ENCODE data around the gene TIMM21. TPM values are rescaled to one million over a fixed set of nuclear protein-coding genes. Genes with fewer than 3 reads are reported as not detected.

The TIMM21 gene
- polyA plus RNA-seq, 3 donors from 2014 or later = 11.6 to 28.3 (median 12.3) TPM

DNA sequence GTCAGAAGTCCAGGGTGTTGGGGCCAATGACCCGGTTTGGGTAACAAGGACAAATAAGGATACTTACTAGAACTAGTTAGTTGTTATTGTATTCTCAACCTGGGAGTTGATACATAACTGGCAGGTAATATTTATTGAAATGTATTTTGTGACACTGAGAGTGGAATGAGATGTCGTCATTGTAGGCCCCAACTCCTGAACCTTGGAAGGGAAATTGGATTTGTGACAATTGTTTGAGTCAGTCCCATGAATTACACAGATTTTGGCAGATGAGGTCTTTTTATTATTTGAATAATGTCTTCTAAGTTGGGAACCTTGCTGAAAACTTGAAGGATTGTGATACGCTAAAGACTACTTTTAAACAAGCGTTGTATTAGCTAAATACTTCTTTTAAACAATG is 5.1 kb downstream of the TIMM21 start:
- peaks cover 0 to 2% (median 1%) of the 10 kb centered on the region in 3 donors for H3K27me3 Mint-ChIP-seq (ENCODE audit: low read depth in 3 of 3)
- H3K4me1 Mint-ChIP-seq = peaks cover 16 to 31% of the 10 kb centered on the region in 2 donors
- peaks cover 14 to 22% (median 15%) of the 10 kb centered on the region in 3 donors for H3K36me3 Mint-ChIP-seq
- DNase-seq = no peak
- H3K4me3 Mint-ChIP-seq = no peak overlapping the region
- no peaks in the 10 kb centered on the region for H3K9me3 Mint-ChIP-seq
- no peak overlapping the region for H3K27ac Mint-ChIP-seq

DNA sequence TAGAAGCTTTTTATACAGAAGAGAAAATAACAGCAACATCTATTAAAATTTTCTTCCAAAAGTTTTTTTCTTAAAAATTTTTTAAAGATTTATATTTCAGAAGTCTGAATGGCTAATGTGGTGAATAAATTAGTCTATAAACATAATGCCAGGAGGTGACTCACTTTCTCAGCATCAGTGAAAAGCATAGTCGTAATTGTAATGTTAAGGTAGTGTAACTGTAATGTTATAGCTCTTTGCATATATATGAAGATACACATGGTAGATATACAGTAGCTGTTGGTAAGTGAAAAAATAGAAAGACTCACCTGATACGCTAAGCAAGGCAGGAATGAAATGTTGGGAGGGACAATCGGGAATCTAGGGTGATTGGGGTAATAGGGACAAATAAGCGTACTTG is 5.5 kb downstream of the TIMM21 start:
- H3K27ac Mint-ChIP-seq = no peak overlapping the region
- DNase-seq = no peak
- no peaks in the 10 kb centered on the region for H3K9me3 Mint-ChIP-seq
- peaks cover 12 to 27% of the 10 kb centered on the region in 2 donors for H3K4me1 Mint-ChIP-seq
- H3K36me3 Mint-ChIP-seq = peaks cover 15 to 24% (median 18%) of the 10 kb centered on the region in 3 donors
- peaks cover 0 to 1% (median 0%) of the 10 kb centered on the region in 3 donors for H3K27me3 Mint-ChIP-seq (ENCODE audit: low read depth in 3 of 3)
- no peak overlapping the region for H3K4me3 Mint-ChIP-seq

DNA sequence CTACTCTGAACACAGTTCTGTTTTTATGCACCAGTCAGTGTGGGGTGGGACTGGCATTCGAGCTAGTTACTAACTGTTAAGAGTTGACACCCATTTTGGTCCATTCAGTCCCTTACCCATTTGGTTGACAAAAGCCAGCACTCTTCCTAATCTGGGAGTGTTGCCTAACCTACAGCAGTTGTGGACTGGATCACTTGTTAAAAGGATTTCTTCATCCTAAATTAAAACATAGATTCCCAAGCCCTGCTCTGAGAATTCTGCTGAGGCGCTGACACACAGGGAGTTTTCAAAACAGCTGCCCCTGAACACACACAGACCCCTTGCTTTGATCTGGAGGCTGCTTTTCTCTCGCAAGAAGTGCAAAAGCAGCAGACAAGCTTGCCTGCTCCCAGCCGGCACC is 6.4 kb downstream of the TIMM21 start:
- Mint-ChIP-seq H3K36me3 (peaks cover 15 to 33% (median 20%) of the 10 kb centered on the region in 3 donors), H3K4me1 (peaks cover 3 to 17% of the 10 kb centered on the region in 2 donors), H3K27ac (no peak overlapping the region), H3K4me3 (no peak overlapping the region), H3K9me3 (no peaks in the 10 kb centered on the region), H3K27me3 (ENCODE audit: low read depth in 3 of 3) (no peaks in the 10 kb centered on the region)
- no peak for DNase-seq

DNA sequence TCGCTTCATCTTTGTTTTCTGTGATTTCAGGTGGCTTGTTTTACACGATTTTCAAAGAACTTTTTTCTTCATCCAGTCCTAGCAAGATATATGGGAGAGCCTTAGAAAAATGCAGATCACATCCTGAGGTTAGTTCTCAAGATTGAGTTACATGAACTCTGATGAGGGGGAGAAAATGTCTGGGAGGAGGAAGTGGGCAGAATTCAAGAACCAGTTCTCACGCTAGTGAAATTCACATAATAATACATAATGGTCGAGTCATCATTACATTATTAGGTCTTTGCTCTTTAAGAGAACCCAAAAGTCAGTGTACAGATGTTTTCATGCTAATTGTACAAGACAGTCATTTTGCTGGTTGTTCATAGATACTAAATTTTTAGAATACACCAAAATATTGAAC is 7.0 kb downstream of the TIMM21 start:
- no peaks in the 10 kb centered on the region for H3K9me3 Mint-ChIP-seq
- no peaks in the 10 kb centered on the region for H3K27me3 Mint-ChIP-seq (ENCODE audit: low read depth in 3 of 3)
- no peak for DNase-seq
- H3K36me3 Mint-ChIP-seq = peaks cover 15 to 36% (median 21%) of the 10 kb centered on the region in 3 donors
- H3K27ac Mint-ChIP-seq = no peak overlapping the region
- H3K4me1 Mint-ChIP-seq = peaks cover 0 to 12% of the 10 kb centered on the region in 2 donors
- no peak overlapping the region for H3K4me3 Mint-ChIP-seq

DNA sequence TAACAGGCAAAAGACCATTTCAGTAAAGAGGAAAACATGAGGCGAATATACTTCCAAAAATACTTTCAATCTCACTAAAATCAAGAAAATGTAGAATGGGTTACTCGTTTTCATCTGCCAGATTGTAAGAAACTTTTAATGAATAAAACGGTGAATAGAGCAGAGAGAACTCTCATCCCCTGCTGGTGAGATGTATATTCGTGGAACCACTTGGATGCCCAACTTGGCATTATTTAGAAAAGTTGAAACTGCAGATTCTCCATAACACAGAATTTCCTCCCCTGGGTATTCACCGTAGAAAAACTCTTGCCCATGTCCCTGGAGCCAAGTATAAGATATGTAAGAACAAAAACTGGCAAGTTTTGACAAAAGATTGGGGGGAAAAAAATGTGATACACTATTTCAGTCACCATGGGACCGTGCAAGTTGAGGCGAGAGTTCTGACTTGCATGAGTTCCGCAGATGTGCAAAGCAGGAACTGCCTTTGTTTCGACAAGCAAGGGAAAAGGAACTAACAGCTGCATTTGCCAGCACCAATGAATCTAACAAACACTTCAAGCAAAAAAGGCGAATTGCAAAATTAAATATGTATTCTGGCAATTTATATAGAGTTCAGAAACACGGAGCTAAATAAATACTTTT is 14.8 kb downstream of the TIMM21 start:
- H3K27ac Mint-ChIP-seq = no peak overlapping the region
- peaks cover 11 to 30% (median 15%) of the 10 kb centered on the region in 3 donors for H3K36me3 Mint-ChIP-seq
- peaks cover 0 to 4% (median 0%) of the 10 kb centered on the region in 6 donors for H3K9me3 Mint-ChIP-seq
- H3K4me3 Mint-ChIP-seq = no peak overlapping the region
- peaks cover 0 to 1% of the 10 kb centered on the region in 2 donors for H3K4me1 Mint-ChIP-seq
- H3K27me3 Mint-ChIP-seq (ENCODE audit: low read depth in 3 of 3) = peaks cover 0 to 5% (median 4%) of the 10 kb centered on the region in 3 donors
- DNase-seq = no peak

DNA sequence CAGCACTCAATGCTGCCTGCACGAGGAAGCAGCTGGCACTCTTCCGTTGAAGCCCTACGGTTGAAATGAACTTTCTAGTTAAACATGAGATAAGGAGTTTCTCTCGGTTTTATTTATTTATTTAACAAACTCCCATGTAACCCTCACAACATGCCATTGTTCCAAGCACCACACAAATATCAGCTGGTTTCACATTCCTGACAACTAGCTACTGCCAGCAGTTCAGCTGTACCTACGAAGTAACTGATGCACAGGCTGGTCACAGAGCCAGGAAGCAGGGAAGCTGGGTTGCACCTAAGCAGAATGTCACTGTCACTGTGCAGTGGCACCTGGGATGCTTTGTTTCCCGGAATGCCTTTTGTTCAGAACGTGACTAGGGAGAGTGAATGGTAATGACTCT is 18.1 kb downstream of the TIMM21 start:
- H3K27me3 Mint-ChIP-seq (ENCODE audit: low read depth in 3 of 3) = peaks cover 0 to 8% (median 5%) of the 10 kb centered on the region in 3 donors
- peak overlapping the region in 1 of 6 donors; percentile 4 for H3K27ac Mint-ChIP-seq
- H3K9me3 Mint-ChIP-seq = peaks cover 0 to 4% (median 0%) of the 10 kb centered on the region in 6 donors
- H3K4me1 Mint-ChIP-seq = peaks cover 0 to 1% of the 10 kb centered on the region in 2 donors
- no peak for DNase-seq
- H3K36me3 Mint-ChIP-seq = peaks cover 0 to 10% (median 0%) of the 10 kb centered on the region in 3 donors
- H3K4me3 Mint-ChIP-seq = no peak overlapping the region

DNA sequence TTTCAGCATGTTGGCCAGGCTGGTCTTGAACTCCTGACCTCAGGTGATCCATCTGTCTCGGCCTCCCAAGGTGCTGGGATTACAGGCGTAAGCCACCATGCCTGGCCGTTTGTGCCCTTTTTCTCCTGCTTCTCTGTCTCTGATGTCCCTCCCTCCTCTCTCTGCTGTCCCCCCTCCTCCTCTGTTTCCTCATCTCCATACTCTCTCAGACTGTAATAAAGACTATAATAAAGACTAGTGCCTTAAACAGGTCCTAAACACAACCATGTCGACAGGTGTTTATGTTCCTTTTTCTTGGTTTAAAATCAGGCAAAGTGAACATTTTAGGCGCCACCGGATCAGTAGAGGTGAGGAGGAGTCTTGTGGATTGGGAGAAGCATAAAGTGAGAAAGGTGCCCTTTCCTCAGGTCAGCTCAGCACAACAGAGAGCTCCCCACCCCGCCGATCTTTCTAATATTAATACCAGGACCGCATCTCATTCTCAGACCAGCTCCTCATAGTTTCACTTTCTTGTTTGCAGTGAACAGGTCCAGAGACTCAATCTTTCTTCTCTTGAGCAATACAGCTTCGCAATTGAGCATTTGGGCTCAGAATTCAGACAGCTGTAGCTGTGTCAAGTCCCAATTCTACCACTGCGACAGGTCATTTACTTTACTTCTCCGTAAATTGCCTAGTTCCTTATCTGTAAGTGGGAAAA is 23.7 kb downstream of the TIMM21 start:
- H3K9me3 Mint-ChIP-seq = no peaks in the 10 kb centered on the region
- H3K4me1 Mint-ChIP-seq = peaks cover 0 to 8% of the 10 kb centered on the region in 2 donors
- H3K27ac Mint-ChIP-seq = peak overlapping the region in 1 of 6 donors; percentile 36
- H3K4me3 Mint-ChIP-seq = peak overlapping the region in 4 of 5 donors; percentile 48 to 60 (median 50)
- H3K27me3 Mint-ChIP-seq (ENCODE audit: low read depth in 3 of 3) = peaks cover 3 to 9% (median 6%) of the 10 kb centered on the region in 3 donors
- DNase-seq = no peak
- no peaks in the 10 kb centered on the region for H3K36me3 Mint-ChIP-seq

DNA sequence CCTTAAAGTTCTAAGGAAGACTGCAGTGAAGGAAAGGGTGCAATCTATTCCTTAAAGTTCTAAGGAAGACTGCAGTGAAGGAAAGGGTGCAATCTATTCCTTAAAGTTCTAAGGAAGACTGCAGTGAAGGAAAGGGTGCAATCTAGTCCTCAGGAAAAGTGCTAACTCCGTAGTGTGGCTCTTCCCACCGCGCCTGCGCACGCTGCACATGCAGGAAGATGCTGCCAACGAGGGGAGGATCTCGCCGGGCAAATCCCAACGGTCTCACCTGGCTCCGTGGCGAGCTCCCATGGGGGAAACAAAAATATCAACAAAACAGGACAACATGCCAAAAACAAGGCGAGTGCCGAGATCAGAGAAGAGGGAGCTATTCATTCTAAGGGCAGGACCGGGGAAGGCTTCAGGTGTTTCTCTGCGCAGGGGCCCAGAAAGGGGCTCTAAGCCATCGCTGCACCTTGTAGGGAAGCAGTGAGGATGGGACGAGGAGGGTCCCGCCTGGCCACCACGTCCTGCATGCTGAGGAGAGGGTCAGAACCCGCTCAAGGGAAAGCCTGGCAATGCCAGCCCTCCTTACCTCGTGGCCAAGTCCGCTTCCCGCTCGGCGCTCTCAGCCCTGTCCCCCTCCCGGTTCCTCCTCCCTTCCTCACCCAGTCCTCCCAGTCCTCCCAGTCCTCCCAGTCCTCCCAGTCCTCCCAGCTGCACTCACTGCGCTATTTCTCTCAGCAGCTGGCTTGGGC is 24.5 kb downstream of the TIMM21 start:
- no peak for DNase-seq
- H3K27me3 Mint-ChIP-seq (ENCODE audit: low read depth in 3 of 3) = peaks cover 3 to 9% (median 6%) of the 10 kb centered on the region in 3 donors
- H3K4me1 Mint-ChIP-seq = peaks cover 0 to 8% of the 10 kb centered on the region in 2 donors
- H3K36me3 Mint-ChIP-seq = no peaks in the 10 kb centered on the region
- H3K9me3 Mint-ChIP-seq = no peaks in the 10 kb centered on the region
- H3K27ac Mint-ChIP-seq = no peak overlapping the region
- H3K4me3 Mint-ChIP-seq = no peak overlapping the region

DNA sequence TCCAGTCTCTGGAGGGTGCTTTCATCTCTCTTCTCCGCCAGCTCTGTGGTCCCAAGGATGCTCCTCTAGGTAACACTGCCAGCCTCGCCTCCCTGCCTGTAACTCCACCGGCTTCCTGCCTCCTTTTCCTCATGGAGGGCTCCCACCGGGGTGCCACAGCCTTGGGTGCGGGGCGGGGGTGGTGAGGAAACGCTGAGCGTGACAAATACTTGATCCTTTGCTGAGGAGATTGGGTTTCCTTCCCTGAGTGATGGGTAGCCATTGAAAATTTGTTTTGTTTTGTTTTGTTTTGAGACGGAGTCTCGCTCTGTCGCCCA is 25.1 kb downstream of the TIMM21 start:
- no peak overlapping the region for H3K27ac Mint-ChIP-seq
- no peaks in the 10 kb centered on the region for H3K9me3 Mint-ChIP-seq
- peaks cover 3 to 9% (median 8%) of the 10 kb centered on the region in 3 donors for H3K27me3 Mint-ChIP-seq (ENCODE audit: low read depth in 3 of 3)

DNA sequence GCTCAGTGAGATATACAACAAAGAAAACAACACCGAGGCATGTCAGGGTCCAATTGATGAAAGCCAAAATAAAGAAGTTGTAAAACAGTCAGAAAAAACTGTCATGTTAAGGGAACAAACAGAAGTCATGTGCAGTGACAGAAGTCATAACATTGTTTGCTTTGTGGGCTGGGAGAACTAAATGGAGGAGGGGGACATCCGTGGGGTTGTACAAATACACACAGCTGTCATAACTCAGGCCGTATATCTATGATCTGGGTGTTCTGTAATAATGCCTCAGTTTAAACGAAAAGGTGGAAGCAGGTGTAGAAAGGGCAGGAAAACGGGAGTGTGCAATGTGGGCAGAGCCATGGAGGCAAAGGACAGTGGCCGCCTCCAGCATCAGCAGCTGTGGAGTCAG is 27.3 kb downstream of the TIMM21 start:
- H3K27me3 Mint-ChIP-seq (ENCODE audit: low read depth in 3 of 3) = peaks cover 8 to 9% (median 9%) of the 10 kb centered on the region in 3 donors
- peaks cover 0 to 8% of the 10 kb centered on the region in 2 donors for H3K4me1 Mint-ChIP-seq
- H3K27ac Mint-ChIP-seq = no peak overlapping the region
- no peaks in the 10 kb centered on the region for H3K9me3 Mint-ChIP-seq
- no peak for DNase-seq
- no peak overlapping the region for H3K4me3 Mint-ChIP-seq
- H3K36me3 Mint-ChIP-seq = no peaks in the 10 kb centered on the region

More for the DNA sequence above, 25.1 kb downstream of the TIMM21 start:
- Mint-ChIP-seq H3K4me3 (no peak overlapping the region), H3K36me3 (no peaks in the 10 kb centered on the region), H3K4me1 (peaks cover 0 to 8% of the 10 kb centered on the region in 2 donors)
- DNase-seq = no peak

DNA sequence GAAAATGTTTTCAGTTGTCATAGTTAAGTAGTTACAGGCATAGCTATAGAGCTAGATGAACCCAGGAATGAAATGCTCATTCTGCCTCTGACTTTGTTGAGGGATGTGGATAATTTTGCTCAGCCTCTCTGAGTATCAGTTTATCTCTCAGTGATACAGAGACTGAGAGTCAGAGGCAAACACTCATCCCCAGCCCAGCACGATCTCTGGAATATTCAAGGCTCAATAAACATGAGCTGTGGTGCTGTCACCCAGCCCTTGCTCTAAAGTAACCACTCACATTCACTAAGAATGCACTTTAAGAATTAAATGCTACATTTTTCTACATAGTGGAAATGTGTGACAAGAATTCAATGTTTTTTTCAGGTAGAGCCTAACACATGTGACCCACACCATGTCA is 30.6 kb downstream of the TIMM21 start:
- H3K27me3 Mint-ChIP-seq (ENCODE audit: low read depth in 3 of 3) = peaks cover 2 to 7% (median 6%) of the 10 kb centered on the region in 3 donors
- H3K4me3 Mint-ChIP-seq = no peak overlapping the region
- DNase-seq = no peak
- no peak overlapping the region for H3K27ac Mint-ChIP-seq
- no peaks in the 10 kb centered on the region for H3K9me3 Mint-ChIP-seq
- H3K36me3 Mint-ChIP-seq = no peaks in the 10 kb centered on the region
- no peaks in the 10 kb centered on the region for H3K4me1 Mint-ChIP-seq

DNA sequence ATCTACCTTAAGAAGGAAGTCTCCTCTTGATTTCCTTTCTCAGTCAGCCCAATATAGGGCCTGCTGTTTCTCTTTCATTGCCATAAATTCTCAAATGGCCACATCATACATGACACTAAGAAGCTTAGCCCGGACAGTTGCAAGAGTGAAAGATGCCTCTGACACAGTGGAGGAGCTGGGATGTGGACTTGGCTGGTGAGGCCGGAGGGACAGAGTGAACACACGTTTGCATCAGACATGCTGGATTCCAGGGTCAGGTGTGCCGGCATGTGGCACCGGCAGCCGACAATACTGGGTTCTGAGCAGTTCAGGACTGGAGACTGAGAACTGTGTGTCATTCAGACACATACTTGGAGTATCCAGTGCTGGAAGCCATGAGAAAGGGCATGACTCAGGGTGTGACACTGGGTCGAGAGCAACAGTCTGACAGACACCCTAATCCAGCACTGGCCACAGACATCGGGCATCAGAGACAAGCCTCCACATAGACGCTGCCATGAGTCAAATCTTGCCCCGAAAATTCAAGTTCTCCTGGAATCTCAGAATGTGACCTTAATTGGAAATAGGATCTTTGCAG is 31.4 kb downstream of the TIMM21 start:
- Mint-ChIP-seq H3K27ac (no peak overlapping the region), H3K36me3 (no peaks in the 10 kb centered on the region), H3K9me3 (no peaks in the 10 kb centered on the region), H3K27me3 (ENCODE audit: low read depth in 3 of 3) (peaks cover 2 to 8% (median 8%) of the 10 kb centered on the region in 3 donors), H3K4me1 (no peaks in the 10 kb centered on the region), H3K4me3 (no peak overlapping the region)
- DNase-seq = no peak

DNA sequence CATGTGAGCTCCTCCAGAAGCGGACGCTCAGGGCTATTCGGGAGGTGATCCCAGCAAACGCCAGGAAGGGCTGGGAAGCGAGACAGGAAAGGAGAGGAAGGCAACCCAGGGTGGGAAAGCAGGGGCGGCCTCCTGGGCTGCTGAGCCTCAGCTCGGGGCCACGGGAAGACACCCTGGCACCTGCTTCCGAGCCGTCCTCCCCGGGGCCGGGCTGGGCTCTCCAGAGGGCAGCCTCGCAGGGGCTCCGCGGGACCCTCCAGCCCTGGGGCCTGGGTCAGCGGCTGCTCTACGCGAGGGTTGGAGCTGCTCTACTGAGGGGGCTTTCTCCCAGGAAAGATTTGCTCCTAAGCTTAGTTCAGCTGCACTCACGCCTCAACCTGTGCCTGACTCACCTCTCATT is 34.0 kb downstream of the TIMM21 start:
- H3K27me3 Mint-ChIP-seq (ENCODE audit: low read depth in 3 of 3) = peaks cover 2 to 11% (median 2%) of the 10 kb centered on the region in 3 donors
- no peak overlapping the region for H3K27ac Mint-ChIP-seq
- no peaks in the 10 kb centered on the region for H3K4me1 Mint-ChIP-seq
- no peaks in the 10 kb centered on the region for H3K9me3 Mint-ChIP-seq
- DNase-seq = no peak
- H3K4me3 Mint-ChIP-seq = no peak overlapping the region
- no peaks in the 10 kb centered on the region for H3K36me3 Mint-ChIP-seq

DNA sequence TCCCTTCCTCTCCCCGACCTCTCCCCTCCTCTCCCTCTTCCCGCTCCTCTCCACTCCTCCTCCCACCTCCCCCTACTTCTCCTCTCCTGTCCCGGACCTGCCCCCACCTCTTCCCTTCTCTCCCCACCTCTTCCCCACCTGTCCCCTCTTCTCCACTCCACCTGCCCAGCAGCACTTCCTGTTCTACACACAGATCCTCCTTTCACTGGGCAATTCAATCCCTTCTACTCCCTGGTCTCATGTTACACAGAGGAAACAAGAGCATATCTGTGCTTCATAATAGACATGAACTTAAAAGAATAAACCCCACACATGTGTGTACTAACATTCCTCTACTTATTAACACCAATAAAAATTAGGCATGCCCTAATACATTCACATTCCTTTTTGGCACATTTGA is 34.8 kb downstream of the TIMM21 start:
- no peaks in the 10 kb centered on the region for H3K4me1 Mint-ChIP-seq

More for the DNA sequence above, 34.8 kb downstream of the TIMM21 start:
- Mint-ChIP-seq H3K9me3 (no peaks in the 10 kb centered on the region), H3K4me3 (no peak overlapping the region), H3K27me3 (ENCODE audit: low read depth in 3 of 3) (peaks cover 0 to 13% (median 2%) of the 10 kb centered on the region in 3 donors), H3K27ac (no peak overlapping the region), H3K36me3 (no peaks in the 10 kb centered on the region)
- no peak for DNase-seq

All from immature natural killer cell (primary cell).